ENCODE results near the gene ESF1.

- TF ChIP-seq CTCF (conservative IDR thresholded peaks at IDR 0.05): no peak
- no peak for TF ChIP-seq EZH2 (IDR thresholded peaks at IDR 0.05; ENCODE audit: low read depth)
Observed at GRCh38 chr20:13723011-13723410, 61.7 kb downstream of the ESF1 start.
